GM18517 (cell line): ENCODE data around the gene FAM47A.

Source experiments
- ATAC-seq: cut with Tn5 transposase; IDR thresholded peaks from one replicate; pipeline ENCODE4 v1.9.1; 2021; ENCODE audit warnings: mild to moderate bottlenecking, moderate library complexity; ENCODE audit not compliant: unreplicated experiment

FAM47A gene

GRCh38 chrX:34132028-34132427, at the start of gene FAM47A:
Gene FAM47A, minus strand, starts transcription at chrX:34132314. Its CDS starts 36 bp downstream, at chrX:34132278.
- ATAC-seq = no peak

GRCh38 chrX:34147345-34147744, 15.2 kb upstream of the FAM47A start:
- no peak for ATAC-seq

GRCh38 chrX:34146906-34147305, 14.8 kb upstream of the FAM47A start:
- ATAC-seq = no peak

- ATAC-seq = no peak
These were observed 12.1 kb upstream of the FAM47A start for GRCh38 chrX:34144246-34144645.

- ATAC-seq = no peak
These were observed 8.7 kb upstream of the FAM47A start for GRCh38 chrX:34140816-34141215.

GRCh38 chrX:34130980-34131744, 952 bp downstream of the FAM47A start:
- ATAC-seq = no peak

GRCh38 chrX:34130501-34130900, 1.6 kb downstream of the FAM47A start:
- no peak for ATAC-seq

GRCh38 chrX:34126011-34126410, 6.1 kb downstream of the FAM47A start:
- ATAC-seq = no peak

GRCh38 chrX:34119122-34119521, 13.0 kb downstream of the FAM47A start:
- ATAC-seq = no peak

GRCh38 chrX:34112459-34112858, 19.7 kb downstream of the FAM47A start:
- no peak for ATAC-seq
